Peyer's patch (tissue), 4 donors: ENCODE measurements around the gene SPPL3. TPM values are rescaled to one million over a fixed set of nuclear protein-coding genes. Genes with fewer than 3 reads are reported as not detected.

Source experiments
- DNase-seq, 3 donors: peaks; one replicate each; pipeline ENCODE4 v3.0.0-alpha.2; 2017 to 2019
- H3K27ac ChIP-seq, 4 donors: fragments of 200-600 bp; sonication (generic); one replicate each; pipeline ENCODE4 v1.5.1; 2016 to 2019
- H3K27me3 ChIP-seq, 2 donors: fragments of 200-600 bp; sonication (generic); one replicate each; pipeline ENCODE4 v1.5.1; 2019
- H3K36me3 ChIP-seq, 3 donors: fragments of 200-600 bp; sonication (generic); one replicate each; pipeline ENCODE4 v1.5.1; 2016 to 2019
- H3K4me1 ChIP-seq, 4 donors: fragments of 200-600 bp; sonication (generic); one replicate each; pipeline ENCODE4 v1.5.1; 2016 to 2019
- H3K4me3 ChIP-seq, 4 donors: fragments of 200-600 bp; sonication (generic); 1 replicate in 3 of 4; 2 replicates in 1 of 4; pipeline ENCODE4 v1.5.1; 2016 to 2019; ENCODE audit warnings: mild to moderate bottlenecking in 1 of 4
- H3K9me3 ChIP-seq, 4 donors: fragments of 200-600 bp; sonication (generic); one replicate each; pipeline ENCODE4 v1.5.1; 2016 to 2019; ENCODE audit warnings: mild to moderate bottlenecking in 1 of 4
- CTCF ChIP-seq, 6 experiments: fragments of 450-650 bp in 4 of 6; fragments of 200-600 bp in 2 of 6; sonication (generic) in 1 of 6; IDR thresholded peaks; one replicate each; pipeline ENCODE4 v1.5.1; 2017 to 2019; ENCODE audit warnings: antibody characterized with exemption in 6 of 6, mild to moderate bottlenecking in 3 of 6, moderate library complexity in 1 of 6
- POLR2A ChIP-seq, 2 donors: fragments of 450-650 bp; IDR thresholded peaks; one replicate each; pipeline ENCODE4 v1.5.1; 2017; ENCODE audit warnings: antibody characterized with exemption in 2 of 2, mild to moderate bottlenecking in 2 of 2, moderate library complexity in 2 of 2
- total RNA-seq, 4 donors: library from RNA; depleted of rRNA; stranded (reverse); fragments of >200 nt; gene quantifications; one replicate each; pipeline ENCODE4 v1.1.0, GENCODE V29; 2016

The SPPL3 gene
- total RNA-seq, 4 donors from 2014 or later, result 26.4 to 50.2 (median 34.9) TPM

- Histone ChIP-seq H3K27ac (peak overlapping the region in 1 of 4 donors; percentile 86), H3K27me3 (no peaks in the 10 kb centered on the region), H3K9me3 (no peaks in the 10 kb centered on the region), H3K4me1 (peaks cover 0 to 40% (median 5%) of the 10 kb centered on the region in 4 donors), H3K4me3 (no peak overlapping the region), H3K36me3 (peaks cover 0 to 68% (median 0%) of the 10 kb centered on the region in 3 donors)
- DNase-seq, result no peak
- TF ChIP-seq POLR2A (IDR thresholded peaks at IDR 0.05), result no peak
- no peak for TF ChIP-seq CTCF (IDR thresholded peaks at IDR 0.05)
Measured at GRCh38 chr12:120720987-120721801, 183.0 kb downstream of the SPPL3 start.

- H3K27ac ChIP-seq, result peak overlapping the region in 3 of 4 donors; percentile 30 to 86 (median 75)
- H3K9me3 ChIP-seq, result no peaks in the 10 kb centered on the region
- H3K27me3 ChIP-seq, result no peaks in the 10 kb centered on the region
- TF ChIP-seq CTCF (IDR thresholded peaks at IDR 0.05) (no peak), POLR2A (IDR thresholded peaks at IDR 0.05) (no peak)
- H3K4me3 ChIP-seq, result no peak overlapping the region
- H3K36me3 ChIP-seq, result peaks cover 0 to 74% (median 0%) of the 10 kb centered on the region in 3 donors
- H3K4me1 ChIP-seq, result peaks cover 0 to 40% (median 5%) of the 10 kb centered on the region in 4 donors
- DNase-seq, result no peak
Measured at GRCh38 chr12:120720234-120720986, 183.7 kb downstream of the SPPL3 start.

- Histone ChIP-seq H3K4me3 (peak overlapping the region in 1 of 4 donors; percentile 2), H3K4me1 (peaks cover 0 to 34% (median 2%) of the 10 kb centered on the region in 4 donors), H3K27me3 (no peaks in the 10 kb centered on the region), H3K9me3 (no peaks in the 10 kb centered on the region), H3K36me3 (peaks cover 0 to 80% (median 0%) of the 10 kb centered on the region in 3 donors), H3K27ac (peak overlapping the region in 3 of 4 donors; percentile 30 to 86 (median 75))
- no peak for TF ChIP-seq CTCF (IDR thresholded peaks at IDR 0.05)
- TF ChIP-seq POLR2A (IDR thresholded peaks at IDR 0.05), result no peak
- DNase-seq, result no peak
Measured at GRCh38 chr12:120719496-120720233, 184.5 kb downstream of the SPPL3 start.

- DNase-seq, result no peak
- H3K4me1 ChIP-seq, result peaks cover 0 to 34% (median 2%) of the 10 kb centered on the region in 4 donors
- peak overlapping the region in 1 of 4 donors; percentile 2 for H3K4me3 ChIP-seq
- no peaks in the 10 kb centered on the region for H3K27me3 ChIP-seq
- H3K9me3 ChIP-seq, result no peaks in the 10 kb centered on the region
- peak overlapping the region in 3 of 4 donors; percentile 30 to 86 (median 75) for H3K27ac ChIP-seq
- no peak for TF ChIP-seq CTCF (IDR thresholded peaks at IDR 0.05)
- TF ChIP-seq POLR2A (IDR thresholded peaks at IDR 0.05), result peak in 1 of 2 donors; percentile 53
- H3K36me3 ChIP-seq, result peaks cover 0 to 85% (median 0%) of the 10 kb centered on the region in 3 donors
Measured at GRCh38 chr12:120719072-120719471, 185.1 kb downstream of the SPPL3 start.

GRCh38 chr12:120718055-120718454 lies 186.1 kb downstream of the SPPL3 start:
- DNase-seq, result no peak
- peaks cover 0 to 84% (median 0%) of the 10 kb centered on the region in 3 donors for H3K36me3 ChIP-seq
- H3K27ac ChIP-seq, result peak overlapping the region in 1 of 4 donors; percentile 86

More at GRCh38 chr12:120718055-120718454, 186.1 kb downstream of the SPPL3 start:
- TF ChIP-seq CTCF (IDR thresholded peaks at IDR 0.05) (no peak), POLR2A (IDR thresholded peaks at IDR 0.05) (no peak)
- H3K4me3 ChIP-seq, result no peak overlapping the region
- peaks cover 0 to 34% (median 2%) of the 10 kb centered on the region in 4 donors for H3K4me1 ChIP-seq
- no peaks in the 10 kb centered on the region for H3K9me3 ChIP-seq
- no peaks in the 10 kb centered on the region for H3K27me3 ChIP-seq
